HG02970 (cell line): Measurements from ENCODE around the gene SERBP1.

Experiments used
- ATAC-seq: cut with Tn5 transposase; IDR thresholded peaks from one replicate; pipeline ENCODE4 v1.9.1; 2021; ENCODE audit warnings: mild to moderate bottlenecking, moderate library complexity, moderate number of reproducible peaks; ENCODE audit not compliant: unreplicated experiment, low FRiP score

SERBP1 gene

GRCh38 chr1:67371681-67372080 lies 58.5 kb downstream of the SERBP1 start:
- ATAC-seq: no peak

GRCh38 chr1:67371043-67371442 lies 59.2 kb downstream of the SERBP1 start:
- no peak for ATAC-seq

- ATAC-seq: no peak
These were observed 62.1 kb downstream of the SERBP1 start for GRCh38 chr1:67368046-67368514.

GRCh38 chr1:67367370-67368045 lies 62.7 kb downstream of the SERBP1 start:
- no peak for ATAC-seq

- ATAC-seq: no peak
These were observed 68.6 kb downstream of the SERBP1 start for GRCh38 chr1:67361641-67362040.

- no peak for ATAC-seq
These were observed 70.6 kb downstream of the SERBP1 start for GRCh38 chr1:67359592-67359991.
